NCI-H345 treated with DMSO at 0.1 percent for 48 hours (cell line): ENCODE measurements around the gene NCAM1.

Experiments
- DNase-seq: peaks from one replicate; lab custom pipeline; 2025; ENCODE audit not compliant: unreplicated experiment; lab: John Stamatoyannopoulos, UW

The NCAM1 gene

DNA sequence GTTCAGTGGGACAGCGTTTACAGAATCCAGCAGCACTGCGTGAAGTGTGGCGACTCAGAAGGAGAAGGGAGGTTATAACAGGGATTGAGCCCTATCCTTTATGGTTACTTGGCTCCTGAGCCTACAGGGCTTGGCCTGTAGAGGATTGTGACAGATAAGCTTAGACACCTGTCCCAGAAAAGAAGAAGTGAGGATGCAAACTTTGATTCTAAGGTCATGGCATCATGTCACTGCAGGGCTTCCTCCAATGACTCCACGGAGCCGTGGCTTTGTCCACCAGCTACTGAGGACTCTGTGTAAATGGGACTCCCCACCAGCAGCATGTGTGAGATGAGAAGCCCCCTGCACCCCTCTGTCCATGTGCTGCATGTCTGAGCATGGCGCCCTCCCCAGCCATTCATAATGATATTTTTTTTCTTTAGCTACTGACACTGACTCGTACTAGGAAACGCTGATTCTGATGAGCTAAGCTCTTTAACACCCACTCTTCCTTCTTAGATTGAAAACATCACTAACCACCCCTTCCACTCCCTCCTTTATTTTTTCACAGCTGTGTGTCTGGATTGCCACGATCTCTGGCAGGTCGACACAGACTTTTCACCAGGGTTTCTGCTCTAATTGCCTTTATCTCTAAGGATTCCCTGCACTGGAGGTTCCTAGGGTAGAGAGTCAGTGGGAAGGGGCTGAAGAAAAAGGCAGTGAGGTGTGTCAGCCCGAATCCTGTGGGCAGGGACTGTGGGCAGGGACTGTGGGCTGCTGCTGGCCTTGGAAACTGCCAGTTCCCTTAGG lies 287.7 kb downstream of the NCAM1 start:
- no peak for DNase-seq

- DNase-seq = no peak
These were observed 288.2 kb downstream of the NCAM1 start for GRCh38 chr11:113249491-113249763.

DNA sequence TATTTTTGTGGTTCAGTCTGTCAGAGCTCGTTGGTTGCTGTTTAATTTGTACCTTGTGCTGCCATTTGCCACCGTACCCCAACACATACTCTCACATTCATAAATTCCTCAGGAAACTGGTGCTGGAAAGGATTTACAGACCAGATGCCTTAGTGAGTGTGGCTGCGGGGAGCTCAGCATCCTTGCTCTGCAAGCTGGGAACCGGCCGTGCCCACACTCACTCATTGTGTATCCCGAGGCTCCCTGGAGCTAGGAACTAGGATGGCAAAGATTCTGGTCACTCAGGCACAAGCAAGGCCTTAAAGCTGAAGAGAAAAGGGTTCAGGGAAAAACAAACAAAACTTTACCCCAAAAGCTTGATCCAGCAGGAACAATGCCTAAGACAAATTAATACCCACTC lies 288.6 kb downstream of the NCAM1 start:
- DNase-seq = no peak

DNA sequence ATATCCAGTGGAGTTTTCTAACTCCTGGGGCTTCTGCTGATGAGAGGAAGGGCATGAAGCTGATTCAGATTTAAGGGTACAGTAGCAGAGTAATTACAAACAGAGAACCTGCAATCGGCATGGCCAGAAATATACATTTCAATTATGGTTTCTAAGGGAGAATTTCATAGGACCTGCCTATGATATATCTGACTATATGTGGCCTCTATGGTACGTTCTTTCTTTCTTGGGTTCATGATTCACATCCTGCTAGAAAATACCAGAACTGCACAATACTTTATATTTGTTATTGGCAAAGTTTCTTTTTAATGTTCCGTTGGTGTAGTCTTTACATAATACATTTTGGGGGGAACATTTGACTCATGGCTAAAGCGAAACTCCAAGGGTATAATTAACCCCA lies 290.1 kb downstream of the NCAM1 start:
- no peak for DNase-seq

GRCh38 chr11:113253406-113253805 lies 292.2 kb downstream of the NCAM1 start:
- no peak for DNase-seq

DNA sequence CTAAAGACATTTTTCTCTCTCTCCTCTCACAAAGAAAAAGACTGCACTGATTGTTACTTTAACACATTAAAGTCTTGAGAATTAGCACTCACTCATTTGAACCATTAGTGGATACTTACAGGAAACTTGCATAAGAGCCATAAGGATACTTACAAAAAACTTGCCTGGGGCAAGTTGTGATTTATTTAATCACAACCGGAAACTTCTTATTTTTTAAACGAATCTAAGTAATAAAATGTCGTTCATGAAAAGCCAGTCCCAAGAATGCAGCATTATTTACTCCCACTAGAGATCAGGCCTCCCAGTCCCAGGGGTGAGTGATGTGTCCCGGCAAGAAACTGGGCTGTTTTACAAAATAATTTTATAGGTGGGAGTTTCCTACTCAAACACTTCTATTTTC lies 293.9 kb downstream of the NCAM1 start:
- DNase-seq = no peak

DNA sequence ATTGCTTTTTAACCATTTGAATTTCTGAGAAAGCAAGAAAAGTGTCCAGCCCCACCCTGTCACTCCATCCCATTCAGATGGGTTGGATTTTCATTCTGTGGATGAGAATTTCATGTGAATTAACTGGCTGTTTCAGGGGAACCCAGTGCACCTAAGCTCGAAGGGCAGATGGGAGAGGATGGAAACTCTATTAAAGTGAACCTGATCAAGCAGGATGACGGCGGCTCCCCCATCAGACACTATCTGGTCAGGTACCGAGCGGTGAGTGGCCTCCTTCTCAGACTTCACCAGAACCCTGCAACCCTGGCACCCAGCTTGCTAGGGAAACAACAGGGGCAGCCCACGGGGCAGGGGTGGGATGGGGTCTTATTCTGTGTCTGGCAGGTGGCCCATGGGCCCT lies 294.5 kb downstream of the NCAM1 start:
- DNase-seq = no peak

GRCh38 chr11:113256431-113257202 lies 295.4 kb downstream of the NCAM1 start:
- DNase-seq = no peak

DNA sequence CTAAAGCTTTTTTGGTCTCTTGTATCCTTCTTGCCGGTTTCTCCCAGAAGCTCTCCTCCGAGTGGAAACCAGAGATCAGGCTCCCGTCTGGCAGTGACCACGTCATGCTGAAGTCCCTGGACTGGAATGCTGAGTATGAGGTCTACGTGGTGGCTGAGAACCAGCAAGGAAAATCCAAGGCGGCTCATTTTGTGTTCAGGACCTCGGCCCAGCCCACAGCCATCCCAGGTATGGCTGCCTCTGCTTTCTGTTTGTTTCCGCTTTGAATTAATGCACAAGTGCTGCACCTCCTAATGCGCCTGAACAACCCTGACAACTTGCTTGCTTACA lies 298.8 kb downstream of the NCAM1 start:
- DNase-seq = no peak

GRCh38 chr11:113260541-113260940 lies 299.3 kb downstream of the NCAM1 start:
- no peak for DNase-seq

- no peak for DNase-seq
These were observed 300.7 kb downstream of the NCAM1 start for GRCh38 chr11:113261709-113262475.

DNA sequence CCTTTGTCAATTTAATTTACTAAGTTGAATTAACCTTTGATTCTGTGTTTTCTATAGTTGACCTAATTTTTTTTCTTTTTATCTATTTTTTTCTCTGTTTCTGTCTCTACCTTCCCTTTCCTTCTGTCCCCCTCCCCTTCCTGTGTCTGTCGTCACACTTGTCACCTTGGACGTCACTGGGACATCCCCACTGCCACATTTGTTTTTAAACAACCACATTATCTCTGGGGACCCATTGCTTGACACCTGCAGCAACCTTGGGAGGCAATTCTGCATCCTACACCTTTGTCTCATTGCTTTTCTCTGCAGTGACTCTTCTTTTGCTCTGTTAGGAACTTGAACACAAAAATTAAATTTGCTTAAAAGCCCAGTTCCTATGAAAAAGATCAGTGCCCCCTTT lies 301.4 kb downstream of the NCAM1 start:
- no peak for DNase-seq

GRCh38 chr11:113263458-113264259 lies 302.4 kb downstream of the NCAM1 start:
- no peak for DNase-seq

- no peak for DNase-seq
These were observed 304.1 kb downstream of the NCAM1 start for GRCh38 chr11:113265362-113265761.

GRCh38 chr11:113267493-113267892 lies 306.3 kb downstream of the NCAM1 start:
- no peak for DNase-seq

- DNase-seq = no peak
These were observed 307.9 kb downstream of the NCAM1 start for GRCh38 chr11:113269096-113269495.

DNA sequence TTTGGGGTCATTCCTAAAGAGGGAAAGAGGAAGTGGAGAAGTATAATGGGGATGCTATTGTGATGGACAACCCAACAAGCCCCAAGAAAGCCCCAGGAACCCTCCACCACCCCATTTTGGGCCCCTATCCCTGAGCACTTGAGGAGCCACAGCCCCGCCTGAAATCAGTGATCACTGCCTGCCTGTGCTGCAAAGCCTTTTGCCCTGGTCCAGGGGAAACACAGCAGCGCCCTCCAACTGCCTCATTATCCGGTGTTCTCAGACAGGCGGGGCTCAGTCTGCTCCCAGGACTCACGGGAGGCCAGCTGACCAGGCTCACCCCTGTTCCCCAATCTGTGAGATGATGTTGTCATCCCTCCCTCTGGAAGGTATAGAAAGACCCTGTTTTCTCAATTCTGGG lies 308.4 kb downstream of the NCAM1 start:
- DNase-seq = no peak

DNA sequence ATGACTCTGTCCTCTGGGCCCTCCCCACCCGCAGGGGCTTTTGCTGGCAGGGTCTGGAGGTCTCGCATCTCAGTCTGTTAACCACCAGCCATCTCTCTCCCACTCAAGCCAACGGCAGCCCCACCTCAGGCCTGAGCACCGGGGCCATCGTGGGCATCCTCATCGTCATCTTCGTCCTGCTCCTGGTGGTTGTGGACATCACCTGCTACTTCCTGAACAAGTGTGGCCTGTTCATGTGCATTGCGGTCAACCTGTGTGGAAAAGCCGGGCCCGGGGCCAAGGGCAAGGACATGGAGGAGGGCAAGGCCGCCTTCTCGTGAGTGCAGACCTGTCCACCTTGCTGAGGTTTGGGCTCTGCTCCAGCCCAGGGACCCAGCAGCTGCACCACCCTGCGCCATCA lies 308.9 kb downstream of the NCAM1 start:
- DNase-seq = no peak

DNA sequence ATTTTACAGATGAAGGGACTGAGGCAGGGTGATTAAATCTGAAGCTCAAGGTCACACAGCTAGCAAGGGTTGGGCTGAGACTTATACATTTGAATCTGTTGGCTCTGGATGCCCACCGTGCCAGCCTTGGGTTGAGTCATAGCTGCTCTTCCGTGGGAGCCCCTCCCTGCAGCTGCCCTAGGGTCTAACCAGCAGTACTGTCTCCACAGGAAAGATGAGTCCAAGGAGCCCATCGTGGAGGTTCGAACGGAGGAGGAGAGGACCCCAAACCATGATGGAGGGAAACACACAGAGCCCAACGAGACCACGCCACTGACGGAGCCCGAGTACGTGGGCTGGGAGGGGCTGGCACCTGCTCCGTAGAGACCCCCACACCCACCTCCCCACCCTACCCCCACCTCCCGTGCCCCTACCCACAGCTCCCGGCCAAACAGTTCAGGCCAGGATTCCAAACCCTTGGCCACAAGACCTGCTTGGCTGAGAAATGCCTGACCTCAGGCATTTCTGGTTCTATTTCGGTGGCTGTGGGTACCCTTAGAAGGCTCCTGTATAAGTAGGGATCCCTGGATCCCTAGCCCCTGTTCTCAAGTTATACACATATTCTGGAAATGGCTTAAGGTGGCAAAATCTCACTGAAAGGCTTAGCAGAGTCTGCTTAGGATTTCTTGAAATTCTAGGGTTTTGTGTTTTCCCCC lies 310.5 kb downstream of the NCAM1 start:
- no peak for DNase-seq

GRCh38 chr11:113272281-113272680 lies 311.1 kb downstream of the NCAM1 start:
- DNase-seq = no peak
